Stimulated activated naive CD8-positive, alpha-beta T cell treated with anti-CD3 and anti-CD28 coated beads, Interleukin-15, Interleukin-2, amounts not matched to agents 100 ng/mL and 50 ng/mL, for 24 hours (primary cell): ENCODE results near the gene AMOTL1.

Source experiments
- H3K27ac Mint-ChIP-seq: one replicate; pipeline ENCODE4 v1.8.0; 2021; ENCODE audit warnings: mild to moderate bottlenecking, mixed read lengths
- H3K27me3 Mint-ChIP-seq: one replicate; pipeline ENCODE4 v1.8.0; 2021; ENCODE audit warnings: mixed read lengths
- H3K36me3 Mint-ChIP-seq: one replicate; pipeline ENCODE4 v1.8.0; 2021; ENCODE audit warnings: low read depth, mixed read lengths
- H3K4me1 Mint-ChIP-seq: one replicate; pipeline ENCODE4 v1.8.0; 2021; ENCODE audit warnings: low read depth, mixed read lengths
- H3K4me3 Mint-ChIP-seq: one replicate; pipeline ENCODE4 v1.8.0; 2021; ENCODE audit warnings: mild to moderate bottlenecking, mixed read lengths
- H3K9me3 Mint-ChIP-seq: one replicate; pipeline ENCODE4 v1.8.0; 2021; ENCODE audit warnings: mixed read lengths

The AMOTL1 gene

GRCh38 chr11:94735907-94736306 lies 32.2 kb upstream of the AMOTL1 start:
- H3K36me3 Mint-ChIP-seq: no peaks in the 10 kb centered on the region
- no peak overlapping the region for H3K4me3 Mint-ChIP-seq
- H3K27ac Mint-ChIP-seq: no peak overlapping the region
- no peaks in the 10 kb centered on the region for H3K9me3 Mint-ChIP-seq
- peaks cover 3% of the 10 kb centered on the region for H3K4me1 Mint-ChIP-seq
- peaks cover 3% of the 10 kb centered on the region for H3K27me3 Mint-ChIP-seq

GRCh38 chr11:94737171-94737611 lies 31.0 kb upstream of the AMOTL1 start:
- Mint-ChIP-seq H3K4me1 (peaks cover 11% of the 10 kb centered on the region), H3K36me3 (no peaks in the 10 kb centered on the region), H3K4me3 (no peak overlapping the region), H3K27me3 (peaks cover 16% of the 10 kb centered on the region), H3K27ac (no peak overlapping the region), H3K9me3 (no peaks in the 10 kb centered on the region)

GRCh38 chr11:94738746-94739145 lies 29.4 kb upstream of the AMOTL1 start:
- Mint-ChIP-seq H3K27me3 (peaks cover 29% of the 10 kb centered on the region), H3K4me3 (no peak overlapping the region), H3K36me3 (no peaks in the 10 kb centered on the region), H3K27ac (no peak overlapping the region), H3K4me1 (peaks cover 11% of the 10 kb centered on the region), H3K9me3 (no peaks in the 10 kb centered on the region)

- H3K9me3 Mint-ChIP-seq: no peaks in the 10 kb centered on the region
- H3K36me3 Mint-ChIP-seq: no peaks in the 10 kb centered on the region
- H3K4me1 Mint-ChIP-seq: peaks cover 11% of the 10 kb centered on the region
- H3K27me3 Mint-ChIP-seq: peaks cover 33% of the 10 kb centered on the region
- no peak overlapping the region for H3K4me3 Mint-ChIP-seq
- H3K27ac Mint-ChIP-seq: no peak overlapping the region
These were observed 28.8 kb upstream of the AMOTL1 start for GRCh38 chr11:94739331-94739730.

- no peaks in the 10 kb centered on the region for H3K36me3 Mint-ChIP-seq
- H3K27ac Mint-ChIP-seq: no peak overlapping the region
- H3K4me1 Mint-ChIP-seq: peaks cover 11% of the 10 kb centered on the region
- H3K9me3 Mint-ChIP-seq: no peaks in the 10 kb centered on the region
- peak overlapping the region; percentile 78 for H3K4me3 Mint-ChIP-seq
- peaks cover 34% of the 10 kb centered on the region for H3K27me3 Mint-ChIP-seq
These were observed 27.8 kb upstream of the AMOTL1 start for GRCh38 chr11:94740083-94741021.

GRCh38 chr11:94741022-94741679 lies 27.0 kb upstream of the AMOTL1 start:
- H3K27ac Mint-ChIP-seq: no peak overlapping the region
- peaks cover 11% of the 10 kb centered on the region for H3K4me1 Mint-ChIP-seq
- H3K9me3 Mint-ChIP-seq: no peaks in the 10 kb centered on the region
- no peaks in the 10 kb centered on the region for H3K36me3 Mint-ChIP-seq
- peaks cover 42% of the 10 kb centered on the region for H3K27me3 Mint-ChIP-seq
- peak overlapping the region; percentile 78 for H3K4me3 Mint-ChIP-seq

GRCh38 chr11:94742665-94743064 lies 25.5 kb upstream of the AMOTL1 start:
- H3K36me3 Mint-ChIP-seq: no peaks in the 10 kb centered on the region
- H3K4me3 Mint-ChIP-seq: no peak overlapping the region
- no peak overlapping the region for H3K27ac Mint-ChIP-seq
- peaks cover 57% of the 10 kb centered on the region for H3K27me3 Mint-ChIP-seq
- H3K4me1 Mint-ChIP-seq: peaks cover 11% of the 10 kb centered on the region
- H3K9me3 Mint-ChIP-seq: no peaks in the 10 kb centered on the region

GRCh38 chr11:94746721-94747120 lies 21.4 kb upstream of the AMOTL1 start:
- Mint-ChIP-seq H3K36me3 (no peaks in the 10 kb centered on the region), H3K4me3 (no peak overlapping the region), H3K4me1 (peaks cover under 1% of the 10 kb centered on the region), H3K27ac (no peak overlapping the region), H3K27me3 (peaks cover 60% of the 10 kb centered on the region), H3K9me3 (no peaks in the 10 kb centered on the region)

GRCh38 chr11:94747146-94747545 lies 21.0 kb upstream of the AMOTL1 start:
- Mint-ChIP-seq H3K4me1 (no peaks in the 10 kb centered on the region), H3K36me3 (no peaks in the 10 kb centered on the region), H3K27ac (no peak overlapping the region), H3K4me3 (no peak overlapping the region), H3K9me3 (no peaks in the 10 kb centered on the region), H3K27me3 (peaks cover 60% of the 10 kb centered on the region)

GRCh38 chr11:94747601-94748041 lies 20.5 kb upstream of the AMOTL1 start:
- no peaks in the 10 kb centered on the region for H3K9me3 Mint-ChIP-seq
- no peak overlapping the region for H3K4me3 Mint-ChIP-seq
- no peak overlapping the region for H3K27ac Mint-ChIP-seq
- H3K27me3 Mint-ChIP-seq: peaks cover 60% of the 10 kb centered on the region
- no peaks in the 10 kb centered on the region for H3K36me3 Mint-ChIP-seq
- no peaks in the 10 kb centered on the region for H3K4me1 Mint-ChIP-seq

- Mint-ChIP-seq H3K36me3 (no peaks in the 10 kb centered on the region), H3K27ac (no peak overlapping the region), H3K4me3 (no peak overlapping the region), H3K9me3 (no peaks in the 10 kb centered on the region), H3K4me1 (no peaks in the 10 kb centered on the region), H3K27me3 (peaks cover 50% of the 10 kb centered on the region)
These were observed 18.8 kb upstream of the AMOTL1 start for GRCh38 chr11:94749369-94749768.

- Mint-ChIP-seq H3K9me3 (no peaks in the 10 kb centered on the region), H3K27me3 (peaks cover 47% of the 10 kb centered on the region), H3K27ac (no peak overlapping the region), H3K36me3 (no peaks in the 10 kb centered on the region), H3K4me3 (no peak overlapping the region), H3K4me1 (no peaks in the 10 kb centered on the region)
These were observed 17.6 kb upstream of the AMOTL1 start for GRCh38 chr11:94750319-94751217.

GRCh38 chr11:94751218-94751609 lies 16.9 kb upstream of the AMOTL1 start:
- H3K27ac Mint-ChIP-seq: no peak overlapping the region
- H3K4me3 Mint-ChIP-seq: no peak overlapping the region
- no peaks in the 10 kb centered on the region for H3K4me1 Mint-ChIP-seq
- peaks cover 40% of the 10 kb centered on the region for H3K27me3 Mint-ChIP-seq
- H3K36me3 Mint-ChIP-seq: no peaks in the 10 kb centered on the region
- no peaks in the 10 kb centered on the region for H3K9me3 Mint-ChIP-seq

GRCh38 chr11:94751786-94752185 lies 16.4 kb upstream of the AMOTL1 start:
- Mint-ChIP-seq H3K4me1 (no peaks in the 10 kb centered on the region), H3K9me3 (no peaks in the 10 kb centered on the region), H3K36me3 (no peaks in the 10 kb centered on the region), H3K27me3 (peaks cover 35% of the 10 kb centered on the region), H3K27ac (no peak overlapping the region), H3K4me3 (no peak overlapping the region)
